ENCODE measurements around the gene TRABD2B. TPM values are rescaled to one million over a fixed set of nuclear protein-coding genes. Genes with fewer than 3 reads are reported as not detected.

The TRABD2B gene
- total RNA-seq, 1 experiment from 2014 or later, result not detected

- no peak for DNase-seq (ENCODE audit: low read depth)
Measured at GRCh38 chr1:47805018-47805417, 192.2 kb downstream of the TRABD2B start.

DNA sequence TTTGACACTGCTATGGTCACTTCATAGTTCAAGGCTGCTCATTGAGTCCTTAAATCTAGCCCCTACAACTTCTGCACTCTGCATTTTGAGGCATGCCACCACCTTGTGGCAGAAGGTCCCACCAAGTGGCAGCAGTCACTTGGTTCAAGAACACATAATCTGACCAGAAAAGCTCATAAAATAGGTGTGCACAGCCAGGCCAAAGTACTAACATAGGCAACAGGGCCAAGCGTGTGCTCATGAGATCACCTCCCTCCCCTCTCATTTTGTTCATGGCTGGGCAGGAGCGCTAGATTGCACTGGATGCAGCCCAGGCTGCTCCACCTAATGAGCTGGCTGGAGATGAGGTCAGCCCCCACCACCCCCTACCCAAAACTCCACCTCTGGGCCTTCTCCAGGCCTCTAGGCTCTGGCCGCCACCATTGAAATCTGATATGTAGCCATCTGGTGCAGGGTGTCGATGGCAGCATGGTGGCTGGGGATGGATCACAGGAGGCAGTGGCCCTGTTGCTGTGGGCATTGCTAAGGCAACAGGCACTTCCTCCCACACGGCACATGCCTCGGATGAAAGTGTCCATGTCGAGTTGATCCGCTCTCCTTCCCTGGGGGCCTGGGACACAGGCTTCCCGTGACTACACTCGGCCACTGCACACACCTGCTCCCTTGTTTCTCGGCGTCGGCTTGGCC is 193.2 kb downstream of the TRABD2B start:
- peak; percentile 24 for DNase-seq (ENCODE audit: low read depth)

DNA sequence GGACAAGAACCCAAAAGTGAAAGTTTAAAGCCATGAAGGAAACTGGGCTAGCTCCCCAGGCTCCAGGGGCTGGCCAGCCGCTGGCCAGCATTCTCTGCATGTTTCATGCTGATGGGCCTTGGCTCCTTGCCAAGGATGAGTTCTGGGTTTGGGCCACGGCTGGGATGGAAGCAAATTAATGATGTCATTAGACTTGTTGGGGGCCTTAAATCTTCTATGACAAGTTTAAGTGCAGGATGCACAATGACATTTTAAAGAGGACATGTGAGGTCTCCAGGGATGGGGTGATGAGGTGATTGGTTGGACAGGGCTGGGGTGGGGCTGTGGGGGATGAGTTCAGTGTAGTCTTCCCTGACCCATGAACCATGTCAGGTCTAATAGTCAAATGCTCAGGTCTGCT is 199.6 kb downstream of the TRABD2B start:
- no peak for DNase-seq (ENCODE audit: low read depth)

- no peak for DNase-seq (ENCODE audit: low read depth)
Measured at GRCh38 chr1:47796626-47797025, 200.6 kb downstream of the TRABD2B start.

DNA sequence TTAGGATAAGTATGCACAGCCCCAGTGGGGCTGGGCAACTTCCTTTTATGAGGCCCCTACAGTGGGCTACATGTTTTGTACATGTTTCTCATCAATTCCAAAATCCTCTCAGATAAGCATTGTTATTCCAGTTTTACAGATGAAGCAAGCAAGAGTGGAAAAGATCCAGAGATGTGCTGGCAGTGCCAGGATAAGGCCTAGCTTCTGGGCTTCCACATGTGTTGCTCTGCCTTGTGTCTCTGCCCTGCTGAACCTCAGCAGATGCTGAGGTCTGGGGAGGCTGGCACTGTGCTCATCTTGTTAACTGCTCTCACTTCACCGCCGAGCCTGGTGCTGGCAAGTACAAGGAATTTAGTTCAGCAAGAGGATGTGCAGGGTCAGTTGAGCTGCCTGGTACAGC is 202.1 kb downstream of the TRABD2B start:
- DNase-seq (ENCODE audit: low read depth), result no peak

DNA sequence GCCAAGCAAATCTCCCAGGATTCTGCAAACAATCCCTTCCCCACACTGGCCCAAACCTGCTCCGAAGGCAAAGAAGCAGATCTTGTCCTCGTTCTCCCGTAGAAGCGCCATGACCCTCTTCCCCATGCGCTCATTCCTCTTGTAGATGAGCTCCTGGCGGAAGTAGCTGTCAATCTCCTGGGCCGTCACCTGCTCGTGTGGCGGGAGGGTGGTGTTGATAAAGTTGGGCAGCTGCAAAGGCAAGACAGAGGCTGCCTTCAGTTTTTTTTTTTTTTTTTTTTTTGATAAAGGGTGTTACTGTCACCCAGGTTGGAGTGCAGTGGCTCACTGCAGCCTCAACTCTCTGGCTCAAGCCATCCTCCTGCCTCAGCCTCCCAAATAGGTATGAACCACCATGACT is 202.7 kb downstream of the TRABD2B start:
- no peak for DNase-seq (ENCODE audit: low read depth)

DNA sequence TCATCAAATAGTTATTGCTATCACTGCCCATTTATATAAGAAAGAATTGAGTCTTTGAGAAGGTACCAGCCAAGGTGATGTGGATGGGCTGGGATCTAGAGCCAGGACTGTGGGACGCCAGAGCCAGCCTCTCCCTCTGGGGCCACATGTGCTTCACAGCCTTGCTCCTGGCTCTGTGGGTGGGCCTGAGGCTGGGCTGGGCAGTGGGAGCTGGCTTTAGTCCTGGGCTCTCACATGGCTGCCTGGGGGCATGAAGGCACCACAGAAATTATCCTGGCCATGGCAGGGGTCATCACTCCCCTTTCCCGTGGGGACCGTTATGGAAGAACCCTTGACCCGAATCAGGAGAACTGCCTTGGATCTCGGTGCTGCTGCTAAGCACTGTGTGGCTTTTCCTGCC is 203.1 kb downstream of the TRABD2B start:
- DNase-seq (ENCODE audit: low read depth), result no peak

DNA sequence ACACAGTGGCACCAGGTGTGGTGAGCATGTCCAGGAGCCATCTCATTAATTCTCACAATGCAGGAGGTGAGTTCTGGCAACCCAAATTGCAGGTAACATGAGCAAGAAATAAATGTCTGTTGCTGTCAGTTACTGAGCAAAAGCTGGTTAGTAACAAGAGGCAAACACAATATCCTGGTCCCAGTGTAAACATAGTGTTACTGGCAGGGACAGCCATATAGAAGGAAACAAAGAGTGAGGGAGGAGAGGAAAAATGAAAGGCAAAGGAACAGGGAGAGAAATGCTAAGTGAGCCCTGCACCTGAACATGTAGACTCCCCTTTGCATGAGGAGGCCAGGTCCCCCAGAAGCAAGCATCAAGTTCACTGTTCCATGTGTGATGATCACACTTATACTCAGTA is 203.6 kb downstream of the TRABD2B start:
- no peak for DNase-seq (ENCODE audit: low read depth)

DNA sequence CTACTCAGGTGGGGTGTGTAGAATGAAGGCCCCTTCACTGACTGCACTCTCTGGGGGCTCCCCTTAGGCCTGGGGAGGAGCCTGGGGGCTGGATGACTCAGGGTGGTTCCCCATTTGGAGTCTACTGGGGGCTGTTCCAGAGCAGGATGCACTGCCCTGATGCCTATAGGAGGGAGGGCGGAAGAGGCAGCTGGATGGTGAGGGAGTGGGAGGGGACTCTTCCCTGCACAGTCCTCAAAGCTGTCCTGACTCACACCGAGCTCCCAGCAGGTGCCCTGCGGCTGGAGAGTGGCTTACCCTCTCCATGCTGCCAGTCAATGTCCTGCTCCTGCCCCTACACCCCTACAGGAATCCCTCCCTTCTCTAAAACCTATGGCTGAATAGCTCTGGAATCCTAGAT is 204.4 kb downstream of the TRABD2B start:
- peak; percentile 62 for DNase-seq (ENCODE audit: low read depth)

- DNase-seq (ENCODE audit: low read depth), result peak; percentile 78
Measured at GRCh38 chr1:47791879-47792608, 205.1 kb downstream of the TRABD2B start.

- no peak for DNase-seq (ENCODE audit: low read depth)
Measured at GRCh38 chr1:47788761-47789160, 208.4 kb downstream of the TRABD2B start.

- no peak for DNase-seq (ENCODE audit: low read depth)
Measured at GRCh38 chr1:47787560-47787959, 209.6 kb downstream of the TRABD2B start.

GRCh38 chr1:47786316-47786715 is 210.9 kb downstream of the TRABD2B start:
- DNase-seq (ENCODE audit: low read depth), result no peak

DNA sequence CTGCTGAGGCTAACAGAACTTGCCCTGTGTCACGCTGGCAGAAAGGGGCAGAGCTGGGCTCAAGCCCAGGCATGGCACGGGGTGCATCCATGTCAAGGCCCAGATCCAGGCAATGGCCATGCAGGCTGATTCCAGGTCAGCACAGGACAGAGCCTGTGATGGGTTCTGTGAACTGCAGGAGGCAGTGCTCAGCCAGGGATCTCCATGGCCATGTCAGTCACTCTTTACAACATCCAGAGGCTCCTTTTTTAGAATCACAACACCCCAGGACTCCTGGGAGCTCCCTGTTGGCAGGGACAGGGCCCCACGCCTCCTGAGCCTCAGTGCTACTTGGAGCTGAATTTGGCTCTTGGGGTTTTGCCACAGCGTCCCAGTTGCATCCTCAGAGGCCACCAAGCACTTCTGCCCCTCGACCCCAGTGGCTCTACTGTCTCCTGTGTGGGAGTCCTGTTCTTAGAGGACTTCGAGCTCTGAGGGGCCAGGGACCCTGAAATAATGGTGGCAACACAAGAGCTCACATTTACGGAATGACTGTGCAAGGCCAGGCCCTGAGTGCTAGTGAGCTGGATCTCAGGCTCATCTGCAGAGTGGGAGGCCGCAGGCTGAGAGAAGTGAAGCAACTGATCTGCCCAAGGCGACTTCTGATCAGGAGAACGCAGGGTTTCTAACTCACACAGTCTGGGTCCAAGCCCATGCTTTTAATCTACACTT is 211.5 kb downstream of the TRABD2B start:
- DNase-seq (ENCODE audit: low read depth), result no peak

DNA sequence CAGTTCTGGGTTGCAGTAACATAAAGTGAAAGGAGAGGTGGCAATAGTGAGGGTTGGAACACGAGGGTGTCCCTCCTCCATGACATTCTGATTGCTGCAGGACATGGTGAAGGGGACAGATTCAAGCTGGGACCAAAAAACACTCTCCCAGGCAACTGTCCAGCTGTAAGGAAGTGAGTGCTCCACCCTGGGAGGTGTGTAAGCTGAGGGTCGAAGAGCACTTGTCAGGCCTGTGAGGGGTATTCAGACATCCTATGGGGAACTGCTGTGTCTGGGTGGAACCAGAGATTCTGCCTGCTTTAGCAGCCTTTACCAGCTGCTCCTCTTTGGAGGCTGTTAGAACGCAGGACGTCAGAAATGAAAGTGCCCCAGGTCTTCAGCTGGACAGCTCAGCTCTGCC is 212.1 kb downstream of the TRABD2B start:
- no peak for DNase-seq (ENCODE audit: low read depth)

DNA sequence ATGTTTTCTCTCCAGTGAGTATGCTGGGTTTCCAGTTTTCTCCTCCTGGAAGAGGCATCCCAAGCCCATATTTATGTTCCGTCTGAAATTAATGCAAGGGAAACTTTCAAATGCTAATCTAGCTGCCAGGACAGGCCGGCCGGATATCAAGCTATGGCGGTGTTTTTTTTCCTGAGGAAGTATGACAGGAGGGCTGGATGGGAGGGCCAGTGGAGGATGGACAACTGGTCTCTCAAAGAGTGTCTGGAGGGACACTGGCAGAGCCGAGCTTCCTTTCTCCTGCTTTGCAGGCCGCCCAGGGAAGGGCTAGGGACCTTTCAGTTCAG is 212.7 kb downstream of the TRABD2B start:
- no peak for DNase-seq (ENCODE audit: low read depth)

DNA sequence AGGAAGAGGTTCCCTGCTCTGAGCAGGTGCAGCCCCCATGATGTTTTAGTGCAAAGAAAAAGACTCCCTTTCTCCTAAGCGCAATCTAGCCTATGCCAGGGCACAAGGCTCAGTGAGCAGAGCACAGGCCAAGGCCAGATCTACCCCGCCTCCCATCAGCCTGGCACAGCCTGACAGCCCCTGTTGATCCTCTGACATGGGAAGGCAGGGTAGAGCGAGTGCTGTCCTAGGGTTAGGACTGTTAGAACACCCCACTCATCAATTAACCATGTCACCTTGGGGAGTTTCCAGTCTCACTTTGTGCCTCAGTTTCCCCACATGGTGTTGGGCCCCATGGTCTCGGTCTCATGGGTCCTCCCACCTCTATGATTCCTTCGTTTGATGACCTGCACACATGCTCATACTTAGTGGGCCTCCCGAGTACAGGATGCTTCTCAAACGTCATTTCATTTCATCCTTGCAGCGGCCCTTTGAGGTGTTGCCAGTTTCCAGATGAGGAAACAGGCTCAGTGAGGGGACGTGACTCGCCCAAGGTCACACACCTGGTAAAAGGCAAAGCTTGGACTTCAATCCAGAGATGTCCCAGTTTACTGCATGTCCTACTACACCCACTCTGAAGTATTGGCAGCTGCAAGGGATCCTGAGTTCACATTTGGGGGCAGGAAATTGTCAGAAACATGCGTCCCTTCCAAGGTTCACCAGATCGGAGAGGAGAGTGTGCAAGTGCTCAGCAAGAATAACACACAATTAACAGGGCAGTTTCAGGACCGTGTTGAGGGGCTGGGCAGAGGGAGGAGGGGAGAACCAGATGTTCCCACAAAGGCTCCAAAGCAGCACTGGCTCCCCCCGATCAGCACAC is 213.3 kb downstream of the TRABD2B start:
- DNase-seq (ENCODE audit: low read depth), result no peak

- DNase-seq (ENCODE audit: low read depth), result no peak
Measured at GRCh38 chr1:47782414-47783166, 214.6 kb downstream of the TRABD2B start.

GRCh38 chr1:47781171-47781959 is 215.8 kb downstream of the TRABD2B start:
- DNase-seq (ENCODE audit: low read depth), result no peak

DNA sequence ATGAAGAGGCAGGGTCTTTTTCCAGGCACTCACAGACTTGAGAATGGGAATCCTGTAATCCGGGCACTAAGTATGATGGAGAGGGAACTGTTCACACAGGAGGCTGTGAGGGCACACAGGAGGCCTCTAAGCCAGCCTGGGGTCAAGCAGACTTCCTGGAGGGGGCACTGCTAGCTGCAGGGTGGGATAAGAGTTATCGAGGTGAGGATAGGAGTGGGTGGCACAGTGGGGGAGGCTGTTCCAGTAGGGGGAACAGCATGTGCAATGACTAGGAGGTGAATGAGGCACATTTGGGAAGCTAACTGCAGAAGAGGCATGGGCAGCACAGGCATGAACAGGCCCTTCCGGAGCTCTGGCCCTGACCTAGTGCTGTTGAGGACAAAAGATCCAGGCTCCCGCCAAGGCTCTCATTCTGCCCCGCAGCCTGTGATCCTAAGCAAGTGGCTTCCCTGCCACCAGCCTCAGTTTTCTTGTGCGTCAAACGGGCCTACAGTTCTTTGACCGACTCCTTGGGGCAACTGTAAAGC is 216.7 kb downstream of the TRABD2B start:
- DNase-seq (ENCODE audit: low read depth), result peak; percentile 21
